Stimulated activated CD8-positive, alpha-beta memory T cell treated with anti-CD3 and anti-CD28 coated beads, Interleukin-4, amount 100 ng/mL, for 24 hours (primary cell): ENCODE measurements around the gene FAM114A2.

Experiments
- DNase-seq: peaks from one replicate; pipeline ENCODE4 v3.0.0-alpha.2; 2020; ENCODE audit warnings: low read depth

The FAM114A2 gene

DNA sequence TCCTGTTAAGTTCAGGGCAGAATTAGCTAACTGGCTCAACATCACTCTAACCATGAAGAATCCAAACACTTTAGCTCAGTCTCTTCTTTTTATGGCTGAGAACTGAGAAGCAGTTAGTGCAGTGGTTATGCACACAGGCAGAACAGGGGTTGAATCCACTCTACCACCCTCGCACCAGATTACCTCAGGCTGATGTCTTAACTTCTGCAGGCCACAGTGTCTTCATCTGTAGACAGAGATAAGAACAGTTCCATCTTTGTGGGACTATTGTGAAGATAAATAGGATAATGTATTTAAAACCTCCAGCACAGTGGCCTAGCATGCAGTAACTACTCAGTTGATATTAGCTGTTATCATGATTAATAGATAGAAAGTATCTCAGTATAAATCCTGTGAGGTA lies 54.8 kb downstream of the FAM114A2 start:
- no peak for DNase-seq

DNA sequence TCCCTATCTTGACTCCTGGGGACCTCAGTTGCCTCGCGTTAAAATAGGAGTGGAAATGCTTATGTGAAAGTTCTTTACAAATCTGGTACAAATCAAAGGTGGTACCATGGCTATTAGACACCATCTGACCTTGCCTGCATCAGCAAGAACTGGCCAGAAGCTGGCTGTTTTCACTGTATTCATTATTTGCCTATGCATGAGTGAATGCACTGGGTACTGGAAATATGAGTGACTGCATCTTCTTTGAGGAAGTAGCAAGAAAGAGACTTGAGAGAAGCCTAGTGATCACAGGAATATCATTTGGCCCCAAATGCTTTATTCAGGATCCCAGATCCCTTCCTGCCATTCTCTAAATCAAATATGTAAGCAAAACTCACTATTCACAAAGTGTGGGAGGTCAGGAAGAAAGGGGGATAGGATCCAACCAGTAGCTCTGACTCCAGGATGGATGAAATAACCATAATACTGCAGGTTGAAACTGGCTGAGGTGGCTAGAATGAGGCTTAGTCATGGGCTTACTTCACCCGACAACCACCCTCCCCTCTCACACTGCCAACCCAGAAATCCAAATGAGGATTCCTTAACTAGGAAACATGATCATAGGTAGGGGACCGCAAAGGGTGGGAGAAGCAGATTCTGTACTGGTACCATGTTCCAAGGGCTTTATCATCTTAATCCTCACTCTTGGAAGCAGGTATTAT lies 56.7 kb downstream of the FAM114A2 start:
- no peak for DNase-seq

DNA sequence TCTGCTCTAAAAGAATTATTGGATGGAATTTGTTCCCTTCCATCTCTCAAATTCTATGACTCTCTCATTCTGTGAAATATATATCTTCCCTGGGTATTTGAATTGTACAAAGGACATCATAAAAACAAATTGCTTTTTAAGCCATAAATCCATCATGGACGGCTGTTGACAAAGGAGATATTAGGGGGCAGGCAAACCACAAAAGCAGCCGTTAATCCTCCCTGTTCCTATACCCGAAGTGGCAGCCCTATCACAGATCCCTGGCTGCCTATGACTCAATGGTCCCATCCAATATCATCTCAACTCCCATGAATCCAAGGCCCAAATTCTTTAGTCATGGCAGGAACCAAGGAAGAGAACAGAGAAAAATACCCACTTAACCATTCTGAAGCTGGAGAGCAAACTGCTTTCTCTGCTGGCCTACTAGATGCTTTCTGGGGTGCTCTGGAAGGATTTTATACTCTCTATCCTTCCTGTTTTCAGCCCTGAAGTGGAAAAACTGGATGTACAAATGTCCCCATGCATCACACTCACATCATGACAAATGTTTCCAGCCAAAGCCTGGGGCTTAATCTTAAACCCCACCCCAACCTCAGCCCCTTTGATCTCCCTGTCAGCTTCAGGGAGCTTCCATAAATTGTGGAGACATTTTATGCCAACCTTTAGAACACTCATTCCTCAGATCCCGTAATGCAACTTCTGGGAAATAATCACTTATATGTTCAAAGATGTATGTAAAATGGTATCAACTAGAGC lies 59.5 kb downstream of the FAM114A2 start:
- no peak for DNase-seq

DNA sequence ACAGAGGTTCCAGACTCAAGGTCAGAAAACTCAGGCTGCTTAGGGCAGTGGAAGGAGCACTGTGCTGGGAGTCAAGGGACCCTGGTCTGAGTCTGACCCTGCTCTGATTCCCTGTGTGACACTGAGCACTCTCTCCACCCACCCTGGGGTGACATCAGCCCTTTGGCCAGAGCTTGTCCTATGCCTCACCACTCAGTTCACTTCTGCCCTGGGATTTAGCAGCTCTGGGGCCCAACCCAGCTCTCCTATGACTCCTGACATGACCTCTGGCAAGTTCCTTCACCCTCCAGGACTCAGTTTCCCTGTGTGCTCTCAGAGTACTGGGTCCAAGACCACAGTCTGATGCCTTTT lies 63.9 kb downstream of the FAM114A2 start:
- DNase-seq, result no peak

DNA sequence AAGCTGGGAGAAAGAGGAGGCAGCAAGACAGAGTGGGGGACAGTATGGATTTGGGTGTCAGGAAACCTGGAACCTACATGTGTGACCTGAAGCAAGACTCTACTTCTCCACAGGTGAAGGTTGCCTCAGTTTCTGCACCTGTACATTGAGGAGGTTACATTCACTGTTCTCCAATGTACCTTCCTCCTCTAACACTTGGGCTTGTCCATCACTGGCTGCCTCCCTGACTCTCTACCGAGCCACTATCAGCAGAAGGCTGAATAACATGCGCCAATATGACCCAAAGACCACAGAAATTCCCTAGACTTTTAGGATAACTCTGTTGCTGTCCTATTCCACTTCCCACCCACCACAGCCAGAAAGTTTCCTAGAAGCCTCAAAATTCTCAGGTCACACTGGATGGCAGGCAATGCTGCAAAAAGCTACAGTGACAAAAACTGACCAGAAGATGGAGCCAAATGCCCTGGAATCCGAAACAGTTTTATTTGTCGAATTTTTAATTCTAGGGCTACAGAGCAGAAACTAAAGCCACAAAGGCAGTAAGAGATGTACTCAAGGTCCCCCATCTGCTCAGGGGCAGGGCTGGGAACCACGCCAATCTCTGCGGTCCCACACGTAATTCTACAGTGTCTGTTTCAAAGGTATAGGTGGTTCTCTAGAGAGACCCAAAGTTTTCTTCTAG lies 64.4 kb downstream of the FAM114A2 start:
- DNase-seq, result no peak

DNA sequence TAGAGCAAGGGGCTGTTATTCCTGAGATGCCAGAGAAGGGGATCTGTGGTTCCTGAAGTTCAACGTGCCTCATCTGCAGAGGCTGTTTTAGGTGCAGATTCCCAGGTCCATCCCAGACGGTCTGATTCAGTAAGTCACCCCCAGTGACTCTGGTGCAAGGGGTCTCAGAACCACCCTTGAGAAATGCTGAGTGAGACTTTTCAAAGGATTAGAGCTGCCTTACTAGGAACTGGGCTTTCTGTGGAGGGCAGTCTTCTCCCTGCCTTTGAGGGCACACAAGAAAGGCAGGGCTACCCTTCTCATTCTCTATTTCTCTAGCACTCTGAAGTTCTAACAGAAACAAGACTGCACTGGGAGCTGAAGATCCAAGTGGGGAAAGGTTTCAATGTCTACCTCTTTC lies 66.5 kb downstream of the FAM114A2 start:
- DNase-seq, result no peak

DNA sequence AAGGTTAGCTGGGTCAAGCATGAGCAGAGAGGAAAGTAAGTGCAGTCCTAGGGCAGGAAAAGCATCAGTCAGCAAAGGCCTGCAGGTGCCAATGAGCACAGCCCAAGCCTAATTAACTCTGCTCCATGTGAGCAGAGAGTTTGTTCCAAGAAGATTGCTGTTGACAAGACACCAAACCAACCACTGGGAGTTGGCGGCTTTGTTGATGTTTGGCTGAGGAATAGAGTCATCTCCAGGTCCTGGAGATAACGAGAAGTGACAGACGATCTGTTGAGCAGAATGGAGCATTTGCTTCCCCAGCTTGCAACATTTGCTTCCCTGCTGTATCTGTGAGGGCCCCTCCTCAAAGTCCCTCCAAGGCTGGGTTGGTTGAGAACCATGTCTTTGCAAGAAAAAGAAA lies 68.2 kb downstream of the FAM114A2 start:
- no peak for DNase-seq

DNA sequence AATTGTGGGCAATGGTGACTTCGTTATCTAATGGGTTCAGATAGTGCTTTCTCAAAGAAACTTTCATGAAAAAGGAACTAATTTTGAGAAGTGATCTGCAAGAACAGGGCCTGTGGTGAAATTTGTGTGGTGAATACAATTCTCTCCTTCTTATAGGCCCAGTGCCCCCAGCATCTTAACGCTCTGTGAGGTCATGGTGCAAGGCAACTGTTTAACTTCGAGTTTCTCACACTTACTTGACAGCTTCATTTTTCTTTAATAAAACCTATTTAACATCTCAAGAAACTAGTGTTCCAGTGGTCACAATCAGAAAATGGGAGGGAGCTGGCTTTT lies 69.2 kb downstream of the FAM114A2 start:
- DNase-seq, result no peak

DNA sequence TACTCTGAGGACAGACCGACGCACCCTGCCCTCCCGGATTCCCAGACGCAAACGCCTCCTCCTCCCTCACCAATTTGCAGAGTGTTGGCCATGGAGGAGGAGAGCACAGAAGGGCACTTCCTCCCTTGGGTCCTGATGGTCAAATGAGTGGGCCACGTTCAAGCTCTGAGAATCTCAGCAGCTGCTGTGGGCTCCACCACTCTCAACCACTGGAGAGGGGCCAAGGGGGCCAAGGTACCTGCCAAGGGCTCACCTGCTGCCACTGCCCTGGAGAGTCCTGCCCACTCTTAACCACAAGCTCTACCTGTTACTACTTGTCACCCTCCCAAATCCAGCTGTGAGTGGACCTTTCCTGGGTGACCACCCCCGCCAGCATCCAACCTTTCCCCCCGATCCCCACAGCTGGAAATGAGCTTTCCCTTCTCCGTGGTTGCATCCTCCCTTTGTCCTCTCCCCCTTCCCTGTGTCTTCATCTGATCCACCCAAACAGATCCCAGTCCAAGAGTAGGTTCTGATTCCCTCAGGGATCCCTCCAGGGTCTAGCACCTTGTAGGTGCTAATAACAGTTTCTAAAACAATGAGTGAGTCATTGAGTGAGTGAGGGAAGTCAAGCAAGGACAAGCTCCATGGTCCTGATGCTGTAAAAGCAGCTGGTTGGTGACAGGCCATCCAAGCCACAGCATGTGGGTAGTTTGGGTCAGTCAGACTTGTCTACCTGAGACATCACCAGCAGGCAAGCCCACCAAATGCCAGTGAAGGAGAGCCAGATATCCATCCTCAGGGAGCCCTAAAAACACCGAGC lies 69.7 kb downstream of the FAM114A2 start:
- no peak for DNase-seq

DNA sequence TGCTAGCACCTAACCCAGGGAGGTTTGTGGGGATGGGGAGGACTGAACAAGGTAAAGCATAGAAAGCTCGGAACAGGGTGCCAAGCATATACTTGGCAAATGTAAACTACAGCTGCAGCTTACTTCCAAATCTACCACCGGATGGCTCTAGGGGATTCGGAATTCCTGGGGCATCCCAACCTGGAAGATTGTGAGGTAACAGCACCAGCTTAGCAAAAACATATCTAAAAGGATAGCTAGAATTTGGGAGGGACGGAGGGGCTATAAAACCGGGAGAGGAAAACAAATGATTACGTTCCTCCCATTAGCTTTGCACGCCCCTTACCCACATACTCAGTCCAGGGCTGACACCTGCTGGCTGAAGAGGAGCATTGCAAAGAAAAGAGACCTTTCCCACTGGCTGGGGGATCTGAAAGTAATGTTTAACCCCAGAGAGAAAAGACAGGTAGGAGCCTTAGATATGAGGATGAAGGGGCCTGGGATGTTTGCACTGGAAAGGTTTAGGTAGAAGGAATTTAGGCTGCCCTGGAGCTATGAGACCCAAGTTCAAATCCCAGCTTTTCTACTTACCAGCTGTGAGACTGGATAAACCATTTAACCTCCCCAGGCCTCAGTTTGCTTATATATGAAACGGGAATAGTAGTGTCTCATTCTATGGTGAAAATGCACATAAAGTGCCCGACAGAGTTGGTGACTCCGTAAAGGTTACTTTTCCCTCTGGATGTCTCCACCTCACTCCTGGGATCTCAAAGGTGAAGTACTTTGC lies 73.6 kb downstream of the FAM114A2 start:
- DNase-seq, result no peak

DNA sequence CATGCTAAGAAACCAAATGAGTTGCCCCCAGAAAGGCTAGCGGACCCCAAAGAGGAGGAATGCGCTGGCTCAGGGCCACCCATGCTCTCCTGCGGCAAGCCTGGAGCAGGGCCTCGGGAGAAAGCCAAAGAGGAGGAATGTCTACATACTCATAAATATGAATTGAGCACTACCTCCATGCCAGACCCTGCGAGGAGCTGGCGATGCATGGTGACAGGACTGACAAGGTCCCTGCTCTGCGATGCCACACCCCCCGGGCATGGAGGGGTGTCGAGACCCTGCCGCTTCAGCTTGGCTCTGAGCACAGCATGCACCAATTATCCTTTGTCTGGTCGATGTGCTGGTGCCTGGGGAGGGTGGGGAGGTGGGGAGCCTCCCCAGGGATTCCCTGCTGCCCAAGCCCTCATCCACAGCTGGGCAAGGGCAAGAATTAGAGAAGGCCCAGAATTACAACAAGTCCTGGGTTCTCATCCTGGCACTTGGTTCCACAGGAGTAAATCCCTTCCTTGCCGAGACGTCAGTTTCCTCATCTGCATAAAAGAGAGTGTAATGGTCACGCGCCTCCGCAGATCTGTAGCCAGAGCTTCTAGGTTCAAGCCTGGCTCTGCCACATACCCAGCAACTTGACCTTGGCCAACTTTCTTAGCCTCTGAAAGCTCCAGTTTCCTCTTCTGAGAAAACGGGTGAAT lies 74.4 kb downstream of the FAM114A2 start:
- no peak for DNase-seq

DNA sequence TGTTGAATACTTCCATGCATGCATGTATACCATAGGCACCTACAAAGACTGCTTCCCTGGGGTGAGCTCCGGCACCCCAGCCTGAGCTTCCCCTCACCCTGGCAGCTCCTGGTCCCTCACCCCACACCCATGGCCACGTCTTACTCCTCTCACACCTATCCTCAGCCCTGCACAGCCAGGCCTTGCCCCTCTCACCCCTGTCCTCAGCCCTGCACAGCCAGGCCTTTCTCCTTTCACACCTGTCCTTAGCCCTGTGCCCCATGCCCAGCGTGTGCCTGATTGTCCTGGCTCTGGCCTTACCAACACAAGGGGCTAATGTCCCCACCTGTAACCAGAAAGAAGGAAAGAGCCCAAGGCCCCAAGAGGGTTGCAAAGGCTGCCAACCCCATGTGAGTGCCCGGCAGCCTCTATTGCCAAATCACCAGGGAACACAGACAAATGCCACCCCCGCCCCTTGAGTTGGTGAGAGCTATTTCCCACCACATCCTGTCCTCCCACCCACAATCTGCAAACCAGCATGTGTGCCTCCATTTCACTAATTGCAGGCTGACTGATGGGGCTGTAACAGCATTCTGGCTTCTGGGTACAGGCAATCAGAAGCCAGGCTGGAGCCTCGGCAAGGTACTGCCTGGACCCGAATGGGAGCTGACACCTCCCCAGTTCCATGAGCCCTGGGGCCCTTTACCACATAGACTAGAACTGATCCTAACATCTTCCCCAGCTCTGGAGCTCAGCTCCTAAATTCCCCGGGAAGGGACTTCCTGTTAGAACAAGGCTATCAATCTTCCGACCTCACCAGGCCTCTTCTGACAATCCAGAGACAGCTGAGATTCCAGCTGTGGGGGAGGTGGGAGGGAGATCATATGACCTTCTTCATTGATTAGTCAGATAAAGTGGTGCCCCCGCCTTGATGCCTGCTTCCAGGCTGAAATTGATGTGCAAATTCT lies 78.2 kb downstream of the FAM114A2 start:
- no peak for DNase-seq

DNA sequence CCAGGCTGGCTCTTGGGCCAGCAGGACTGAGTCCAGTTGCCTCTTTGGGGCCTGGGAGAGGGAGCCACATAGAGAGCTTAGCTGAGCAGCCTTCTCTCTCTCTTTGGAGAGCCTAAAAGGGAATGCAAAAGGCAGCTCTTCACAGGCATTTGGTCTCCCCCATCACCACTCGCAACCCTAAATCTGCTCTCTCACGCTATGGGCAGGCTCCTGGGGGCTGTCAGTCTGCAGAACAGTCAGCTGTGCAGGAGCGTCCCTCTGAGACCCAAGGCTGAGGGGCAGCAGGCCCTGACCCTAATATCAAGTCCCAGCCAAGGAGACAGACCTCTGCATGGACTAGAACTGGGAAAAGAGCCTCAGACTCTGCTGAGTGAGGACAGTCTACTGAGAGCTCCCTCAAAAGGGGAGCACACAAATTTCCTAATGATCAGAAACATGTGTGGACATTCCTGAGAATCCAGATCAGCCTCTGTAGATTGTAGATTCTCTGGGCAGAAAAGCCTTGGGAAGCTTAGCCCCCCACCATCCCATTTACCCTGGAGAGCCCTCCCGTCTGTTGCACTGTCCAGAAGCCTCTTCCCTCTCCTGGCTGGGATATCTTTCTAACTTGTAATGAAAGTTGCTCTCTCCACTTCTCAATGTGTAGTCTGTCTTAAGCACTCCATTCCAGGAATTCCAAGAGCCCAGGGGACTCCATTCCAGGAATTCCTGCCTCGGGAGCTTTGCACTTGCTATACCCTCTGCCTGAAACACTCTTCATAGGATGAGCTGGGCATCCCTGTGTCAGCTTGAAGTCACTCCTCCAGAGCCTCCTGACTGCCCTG lies 79.4 kb downstream of the FAM114A2 start:
- no peak for DNase-seq

DNA sequence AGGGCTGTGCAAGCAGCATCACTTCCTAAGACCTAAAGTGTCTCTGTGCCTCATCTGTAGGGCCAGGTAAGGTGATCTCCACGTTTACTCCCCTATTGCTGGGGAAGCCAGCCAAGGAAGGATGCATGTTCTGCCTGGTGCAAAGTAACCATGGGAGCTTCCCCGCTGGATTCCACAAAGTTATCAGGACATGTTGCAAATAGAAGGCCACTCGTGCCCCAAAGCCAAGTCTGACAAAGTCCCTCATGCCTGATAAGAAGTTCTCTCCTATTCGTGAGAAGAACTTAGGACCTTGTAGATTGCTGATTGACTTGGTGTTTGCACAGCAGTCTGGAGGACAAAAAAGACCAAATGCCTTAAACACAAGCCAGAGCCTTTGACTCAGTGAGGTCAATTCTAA lies 81.5 kb downstream of the FAM114A2 start:
- DNase-seq, result no peak

DNA sequence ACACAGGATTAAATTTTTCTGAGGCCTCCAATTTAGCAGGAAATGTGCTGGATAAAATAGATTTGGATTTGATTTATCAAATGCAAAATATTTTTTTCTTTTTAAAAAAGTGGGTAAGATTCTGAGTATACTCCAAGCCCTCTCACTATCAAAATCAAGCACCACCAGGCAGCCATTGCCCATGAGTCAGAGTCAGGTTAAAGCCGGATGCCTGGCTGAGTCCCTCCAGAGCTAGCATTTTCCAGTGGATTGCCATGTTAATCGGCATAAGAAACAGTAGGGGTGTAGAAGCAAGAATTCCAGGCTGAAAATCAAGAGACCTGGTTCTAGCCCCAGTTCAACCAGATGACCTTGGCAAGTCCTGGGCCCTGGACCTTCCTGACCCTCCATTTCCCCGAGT lies 85.3 kb downstream of the FAM114A2 start:
- DNase-seq, result no peak

DNA sequence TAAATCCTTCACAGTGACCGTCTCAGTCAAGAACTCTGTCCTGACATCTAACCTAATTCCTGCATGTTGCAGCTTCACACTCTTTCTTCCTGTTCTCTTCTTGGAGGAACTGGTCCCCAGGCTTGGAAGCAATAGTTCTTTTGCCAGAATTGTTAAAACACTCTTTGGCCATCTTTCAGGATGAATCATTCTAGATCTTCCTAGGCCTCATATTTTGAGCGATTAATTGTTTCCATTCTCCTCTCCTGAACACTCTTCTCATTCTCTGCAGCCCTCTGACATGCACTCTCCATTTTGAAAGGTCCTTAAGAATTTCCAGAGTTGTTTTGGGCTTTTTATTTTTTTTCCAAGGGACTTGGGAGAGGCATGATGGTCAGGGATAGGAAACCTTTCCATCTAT lies 85.8 kb downstream of the FAM114A2 start:
- DNase-seq, result no peak

DNA sequence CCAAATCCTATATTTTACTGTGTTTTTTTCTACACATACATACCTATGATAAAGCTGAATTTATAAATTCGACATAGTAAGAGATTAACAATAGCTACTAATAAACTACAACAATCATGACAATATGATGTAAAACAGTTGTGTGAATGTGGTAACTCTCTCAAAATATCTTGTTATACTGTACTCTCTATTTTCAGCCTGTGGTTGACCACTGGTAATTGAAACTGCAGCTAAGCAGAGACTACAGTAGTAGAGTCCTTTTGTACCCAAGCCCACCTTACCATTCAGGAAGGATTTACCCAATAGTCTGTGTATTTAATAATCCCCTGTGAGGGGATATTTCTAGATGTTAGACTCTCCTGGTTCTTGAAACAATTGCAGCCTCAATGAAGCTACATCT lies 86.7 kb downstream of the FAM114A2 start:
- DNase-seq, result no peak

DNA sequence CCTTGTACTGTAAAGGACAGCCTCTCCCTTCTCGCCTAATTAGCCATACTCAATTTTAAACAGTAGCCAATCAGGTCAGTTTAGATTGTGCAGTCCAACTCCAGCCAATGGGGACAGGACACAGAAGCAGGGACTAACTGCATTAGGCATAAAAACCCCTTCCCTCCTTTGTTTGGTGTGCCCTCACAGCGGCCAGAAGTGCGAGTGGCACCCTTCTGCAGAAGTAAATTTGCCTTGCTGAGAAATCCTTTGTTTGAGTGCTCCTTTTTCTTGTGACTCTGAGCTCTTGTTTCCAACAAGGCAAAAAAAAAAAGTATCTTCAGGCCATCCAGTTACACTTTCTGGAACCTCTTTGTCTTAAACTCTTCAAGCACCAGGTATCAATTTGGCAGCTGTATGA lies 97.4 kb downstream of the FAM114A2 start:
- DNase-seq, result no peak
